K562 (cell line): ENCODE measurements around the gene TMEM131L. TPM values are rescaled to one million over a fixed set of nuclear protein-coding genes. Genes with fewer than 3 reads are reported as not detected.

Source experiments
- ATAC-seq: fragments of 200-7000 bp; cut with Tn5 transposase; 3 replicates; pipeline ENCODE4 v1.9.1; 2020; ENCODE audit warnings: moderate library complexity
- BruUV-seq: library from RNA; stranded (reverse); fragments of 400-500 nt; replicated peaks from 2 replicates; lab custom pipeline; 2021; lab: Mats Ljungman, UMichigan
- CTCF ChIA-PET: fragments of 300-600 bp; formaldehyde crosslinking; extraction: SDS; loops from one replicate; lab custom pipeline; 2021; ENCODE audit warnings: low intra/inter-chr PET ratio; lab: Yijun Ruan, JAX
- POLR2A ChIA-PET: fragments of 300-600, 350-650 bp; sonication (Branson Sonifier 250); formaldehyde crosslinking; extraction: SDS; loops from one replicate; lab custom pipeline; 2021; ENCODE audit warnings: antibody characterized with exemption, inconsistent platforms; lab: Yijun Ruan, JAX
- DNase-seq, 4 experiments: peaks; one replicate each; pipeline versions ENCODE4 v3.0.0 to v3.0.0-alpha.2; 2011 to 2018; ENCODE audit warnings: low spot score in 3 of 4, mixed read lengths in 3 of 4; ENCODE audit errors: extremely low read depth in 1 of 4
- FAIRE-seq: peaks from 2 replicates; lab custom pipeline; 2011; peaks lifted over from hg19 to GRCh38; lab: Jason Lieb, UNC
- H2AFZ ChIP-seq: 2 replicates; pipeline ENCODE4 v1.6.0; 2011; ENCODE audit warnings: low read depth, low read length, control low read depth, inconsistent platforms
- H3K27ac ChIP-seq: fragments of 200-600 bp; 3 replicates; pipeline ENCODE4 v1.8.0; 2011; ENCODE audit warnings: low read depth, mild to moderate bottlenecking, control low read depth, inconsistent platforms, low read length, moderate library complexity, mixed read lengths; ENCODE audit errors: extremely low read depth
- H3K27me3 ChIP-seq, 2 experiments: fragments of 300-600 bp in 1 of 2; 2 replicates in 1 of 2; 3 replicates in 1 of 2; pipeline versions ENCODE4 v1.6.0 to v1.8.0; 2011; ENCODE audit warnings: inconsistent platforms in 2 of 2, low read length in 2 of 2, mild to moderate bottlenecking in 1 of 2, mixed read lengths in 1 of 2, moderate library complexity in 1 of 2; ENCODE audit not compliant: control insufficient read depth in 2 of 2, insufficient read depth in 2 of 2
- H3K36me3 ChIP-seq: fragments of 300-600 bp; 3 replicates; pipeline ENCODE4 v1.8.0; 2011; ENCODE audit warnings: mild to moderate bottlenecking, low read length, inconsistent platforms; ENCODE audit not compliant: control insufficient read depth, insufficient read depth
- H3K4me1 ChIP-seq, 2 experiments: fragments of 200-600 bp in 1 of 2; replicated peaks in 1 of 2; 2 replicates in 1 of 2; 3 replicates in 1 of 2; pipeline versions ENCODE4 v1.5.1 to v1.8.0; 2011; ENCODE audit warnings: inconsistent platforms in 2 of 2, low read length in 2 of 2, mild to moderate bottlenecking in 1 of 2, mixed read lengths in 1 of 2, moderate library complexity in 1 of 2; ENCODE audit not compliant: control insufficient read depth in 2 of 2, insufficient read depth in 2 of 2
- H3K4me2 ChIP-seq: 2 replicates; pipeline ENCODE4 v1.6.1; 2011; ENCODE audit warnings: low read length, control low read depth, inconsistent platforms, mixed read lengths; ENCODE audit not compliant: insufficient read depth
- H3K4me3 ChIP-seq: fragments of 200-600 bp; sonication (generic), shearing (Covaris generic); 2 replicates; pipeline ENCODE4 v1.5.1; 2016; ENCODE audit warnings: control low read depth, inconsistent platforms
- H3K79me2 ChIP-seq: fragments of 200-600 bp; 3 replicates; pipeline ENCODE4 v1.8.0; 2011; ENCODE audit warnings: low read length, inconsistent platforms; ENCODE audit not compliant: control insufficient read depth, insufficient read depth
- H3K9ac ChIP-seq, 2 experiments: 2 replicates each; pipeline versions ENCODE4 v1.6.0 to v1.6.1; 2011; ENCODE audit warnings: low read depth in 2 of 2, low read length in 2 of 2, control low read depth in 1 of 2, inconsistent platforms in 1 of 2, mild to moderate bottlenecking in 1 of 2, mixed read lengths in 1 of 2; ENCODE audit not compliant: insufficient read depth in 1 of 2
- H3K9me1 ChIP-seq: one replicate; pipeline ENCODE4 v1.6.0; 2011; ENCODE audit warnings: inconsistent platforms, mild to moderate bottlenecking, low read length, moderate library complexity; ENCODE audit not compliant: control insufficient read depth, insufficient read depth
- H3K9me3 ChIP-seq: replicated peaks from 2 replicates; pipeline ENCODE4 v1.5.1; 2011; ENCODE audit warnings: low read depth, low read length, inconsistent platforms; ENCODE audit not compliant: control insufficient read depth, insufficient read depth
- H4K20me1 ChIP-seq: replicated peaks from 2 replicates; pipeline ENCODE4 v1.6.1; 2011; ENCODE audit warnings: low read length, inconsistent platforms, mixed read lengths; ENCODE audit not compliant: control insufficient read depth, insufficient read depth
- ARID3B ChIP-seq: fragments of 250-450 bp; sonication (Bioruptor Pico); IDR thresholded peaks from 2 replicates; pipeline ENCODE4 v1.4.0; 2020; ENCODE audit warnings: borderline replicate concordance
- CHD2 ChIP-seq: IDR thresholded peaks from 2 replicates; pipeline ENCODE4 v1.6.1; 2011; ENCODE audit warnings: low read depth, low read length
- CSDE1 ChIP-seq, 2 experiments: fragments of 450-650 bp; IDR thresholded peaks; 2 replicates each; pipeline ENCODE4 v1.6.1; 2016; ENCODE audit warnings: mild to moderate bottlenecking in 1 of 2
- ETV5 ChIP-seq: sonication (generic); formaldehyde crosslinking; IDR thresholded peaks from 2 replicates; pipeline ENCODE4 v1.4.0; 2020; ENCODE audit warnings: low read depth, mild to moderate bottlenecking, missing genetic modification reagents
- FOXK2 ChIP-seq, 2 experiments: fragments of 450-650 bp; IDR thresholded peaks in 1 of 2; conservative IDR thresholded peaks in 1 of 2; 2 replicates each; pipeline ENCODE4 v1.6.1; 2016; ENCODE audit warnings: low read depth in 2 of 2, mild to moderate bottlenecking in 1 of 2
- NR2C2 ChIP-seq, 2 experiments: fragments of 200-800 bp in 1 of 2; sonication (Bioruptor generic) in 1 of 2; sonication (generic) in 1 of 2; formaldehyde crosslinking in 1 of 2; IDR thresholded peaks; 2 replicates each; pipeline versions ENCODE4 v1.6.1 to v1.8.0; 2016 to 2022; ENCODE audit warnings: mild to moderate bottlenecking in 1 of 2, missing compliant biosample characterization in 1 of 2, missing genetic modification characterization in 1 of 2, missing genetic modification reagents in 1 of 2
- ZNF134 ChIP-seq: fragments of 250-450 bp; sonication (Bioruptor Pico); conservative IDR thresholded peaks from 2 replicates; pipeline ENCODE4 v1.4.0; 2020
- ZNF551 ChIP-seq: fragments of 250-450 bp; sonication (Bioruptor Pico); IDR thresholded peaks from 2 replicates; pipeline ENCODE4 v1.5.0; 2021; ENCODE audit warnings: mild to moderate bottlenecking, moderate library complexity
- WGBS: fragments of 100-300 bp; shearing (Covaris generic); methylation state at CpG from one replicate; pipeline ENCODE4 v1.1.6; 2016; ENCODE audit warnings: low coverage, mixed read lengths; ENCODE audit not compliant: insufficient coverage; ENCODE audit errors: missing lambda C conversion rate; 5-methylcytosine and 5-hydroxymethylcytosine counted together
- in situ Hi-C: fragments of 300-500 bp; cut with MboI; formaldehyde crosslinking; loops from 4 replicates; pipeline ENCODE4 v1.15.0; 2018; ENCODE audit warnings: inconsistent platforms, mixed read lengths
- intact Hi-C: fragments of 100-400 bp; cut with micrococcal nuclease; formaldehyde crosslinking; loops from 2 replicates; pipeline ENCODE4 v1.14.2; 2022
- polyA plus RNA-seq, 8 experiments: library from polyadenylated mRNA; depleted of rRNA in 4 of 8; stranded (reverse) in 5 of 8; unstranded in 3 of 8; fragments of >200 nt; fragmentation: Nextera tagmentation in 2 of 8; fragmentation: Illumina TruSeq in 1 of 8; extraction: Ambion mirVana in 2 of 8; extraction: Trizol in 1 of 8; gene quantifications; 2 replicates each; pipeline versions ENCODE4 v1.2.1 to v1.2.3, GENCODE V29; 2011 to 2014; ENCODE audit warnings: inconsistent platforms in 1 of 8, missing spikeins in 1 of 8
- total RNA-seq, 7 experiments: library from RNA; depleted of rRNA in 6 of 7; stranded (reverse); fragments of >200 nt in 6 of 7; fragmentation: Illumina TruSeq in 2 of 7; extraction: Trizol in 2 of 7; gene quantifications; 2 replicates each; pipeline versions ENCODE4 v1.2.1 to v1.2.3, GENCODE V29; 2011 to 2021; ENCODE audit warnings: low replicate concordance in 1 of 7
- TF ChIP-seq, protein P1 (sequence below): fragments of 200-800 bp; sonication (Bioruptor generic); IDR thresholded peaks from 2 replicates; pipeline ENCODE4 v1.6.1; 2016; ENCODE audit warnings: missing genetic modification characterization, missing compliant biosample characterization
- TF ChIP-seq, protein P2 (sequence below): fragments of 200-800 bp; sonication (Bioruptor generic); IDR thresholded peaks from 2 replicates; pipeline ENCODE4 v1.6.1; 2017; ENCODE audit warnings: missing genetic modification characterization, missing compliant biosample characterization

The TMEM131L gene
- total and polyA plus RNA-seq, 9 of the 15 experiments (the other 6 are each of a cell fraction or from before 2014, with no cell fraction given): 1.2 to 20.8 (median 12.9) TPM

DNA sequence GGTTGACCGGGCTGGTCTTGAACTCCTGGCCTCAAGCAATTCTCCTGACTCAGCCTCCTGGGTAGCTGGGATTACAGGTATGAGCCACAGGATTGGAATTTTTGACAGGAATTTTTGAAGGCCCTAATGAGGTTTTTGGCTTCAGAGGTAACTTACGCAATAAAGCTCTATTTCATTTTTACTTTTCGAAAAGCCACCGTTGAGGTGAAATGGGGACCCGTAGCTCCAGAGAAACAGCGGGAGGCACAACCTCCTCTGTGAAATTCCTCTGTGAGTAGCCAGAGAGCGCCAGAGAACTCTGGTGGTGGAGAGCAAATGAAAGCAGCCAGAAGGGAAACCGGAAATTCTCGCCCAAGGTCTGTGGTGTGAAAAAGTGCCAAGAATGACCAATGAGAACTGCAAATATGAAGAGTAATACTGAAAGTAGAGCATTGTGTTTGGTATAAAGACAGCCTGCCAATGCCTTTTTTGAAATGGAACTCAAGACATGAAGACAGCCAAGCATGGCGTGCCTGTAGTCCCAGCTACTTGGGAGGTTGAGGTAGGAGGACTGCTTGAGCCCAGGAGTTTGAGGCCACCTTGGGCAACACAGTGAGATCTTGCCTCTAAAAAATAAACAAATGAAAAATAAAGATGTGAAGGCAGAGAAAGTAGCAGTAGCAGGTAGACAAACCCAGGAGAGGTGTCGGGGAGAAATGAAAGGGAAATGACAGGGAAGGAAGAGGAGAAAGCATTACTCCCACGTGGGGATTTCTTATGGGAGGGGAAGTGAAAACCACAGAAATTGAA lies 33.0 kb upstream of the TMEM131L start (continued):
- TF ChIP-seq, protein P1, sequence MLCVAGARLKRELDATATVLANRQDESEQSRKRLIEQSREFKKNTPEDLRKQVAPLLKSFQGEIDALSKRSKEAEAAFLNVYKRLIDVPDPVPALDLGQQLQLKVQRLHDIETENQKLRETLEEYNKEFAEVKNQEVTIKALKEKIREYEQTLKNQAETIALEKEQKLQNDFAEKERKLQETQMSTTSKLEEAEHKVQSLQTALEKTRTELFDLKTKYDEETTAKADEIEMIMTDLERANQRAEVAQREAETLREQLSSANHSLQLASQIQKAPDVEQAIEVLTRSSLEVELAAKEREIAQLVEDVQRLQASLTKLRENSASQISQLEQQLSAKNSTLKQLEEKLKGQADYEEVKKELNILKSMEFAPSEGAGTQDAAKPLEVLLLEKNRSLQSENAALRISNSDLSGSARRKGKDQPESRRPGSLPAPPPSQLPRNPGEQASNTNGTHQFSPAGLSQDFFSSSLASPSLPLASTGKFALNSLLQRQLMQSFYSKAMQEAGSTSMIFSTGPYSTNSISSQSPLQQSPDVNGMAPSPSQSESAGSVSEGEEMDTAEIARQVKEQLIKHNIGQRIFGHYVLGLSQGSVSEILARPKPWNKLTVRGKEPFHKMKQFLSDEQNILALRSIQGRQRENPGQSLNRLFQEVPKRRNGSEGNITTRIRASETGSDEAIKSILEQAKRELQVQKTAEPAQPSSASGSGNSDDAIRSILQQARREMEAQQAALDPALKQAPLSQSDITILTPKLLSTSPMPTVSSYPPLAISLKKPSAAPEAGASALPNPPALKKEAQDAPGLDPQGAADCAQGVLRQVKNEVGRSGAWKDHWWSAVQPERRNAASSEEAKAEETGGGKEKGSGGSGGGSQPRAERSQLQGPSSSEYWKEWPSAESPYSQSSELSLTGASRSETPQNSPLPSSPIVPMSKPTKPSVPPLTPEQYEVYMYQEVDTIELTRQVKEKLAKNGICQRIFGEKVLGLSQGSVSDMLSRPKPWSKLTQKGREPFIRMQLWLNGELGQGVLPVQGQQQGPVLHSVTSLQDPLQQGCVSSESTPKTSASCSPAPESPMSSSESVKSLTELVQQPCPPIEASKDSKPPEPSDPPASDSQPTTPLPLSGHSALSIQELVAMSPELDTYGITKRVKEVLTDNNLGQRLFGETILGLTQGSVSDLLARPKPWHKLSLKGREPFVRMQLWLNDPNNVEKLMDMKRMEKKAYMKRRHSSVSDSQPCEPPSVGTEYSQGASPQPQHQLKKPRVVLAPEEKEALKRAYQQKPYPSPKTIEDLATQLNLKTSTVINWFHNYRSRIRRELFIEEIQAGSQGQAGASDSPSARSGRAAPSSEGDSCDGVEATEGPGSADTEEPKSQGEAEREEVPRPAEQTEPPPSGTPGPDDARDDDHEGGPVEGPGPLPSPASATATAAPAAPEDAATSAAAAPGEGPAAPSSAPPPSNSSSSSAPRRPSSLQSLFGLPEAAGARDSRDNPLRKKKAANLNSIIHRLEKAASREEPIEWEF: peak; percentile 53; the same call in 1 of the 2 replicates
- TF ChIP-seq ZNF551 (no peak), ETV5 (CRISPR knock-in tag) (peak; percentile 63; the same call in 1 of the 2 replicates), CHD2 (no peak)

GRCh38 chr4:153433754-153434105 lies 32.4 kb upstream of the TMEM131L start:
- H4K20me1 ChIP-seq: no peaks in the 10 kb centered on the region
- BruUV-seq: no TSS peak
- 40% methylated on average over 3 of the region's 3 CpGs for WGBS
- FAIRE-seq (no peak), DNase-seq (no peak), ATAC-seq (peak; percentile 20)
- H3K9me1 ChIP-seq: no peaks in the 10 kb centered on the region
- H3K4me3 ChIP-seq: no peak overlapping the region
- CTCF ChIA-PET: interaction anchor here (1.6 kb wide), 1 partner anchor 141 kb away, joined by 21 read pairs; no protein-coding TSS in a partner anchor
- POLR2A ChIA-PET: no interaction called here
- no peak overlapping the region for H3K9ac ChIP-seq
- peaks cover 10 to 11% of the 10 kb centered on the region in 2 experiments; a peak in 4 of 5 replicates for H3K4me1 ChIP-seq
- H3K27me3 ChIP-seq: no peaks in the 10 kb centered on the region
- intact Hi-C loops (loop anchor here (1.0 to 10.0 kb wide), 7 partner anchors 33 to 321 kb away; partner anchors contain the start of gene TMEM131L), in situ Hi-C loops (no loop called here)
- no peaks in the 10 kb centered on the region for H3K9me3 ChIP-seq
- H3K27ac ChIP-seq: no peak overlapping the region
- peak overlapping the region; percentile 40; the same call in 1 of the 2 replicates for H3K4me2 ChIP-seq
- H3K36me3 ChIP-seq: no peaks in the 10 kb centered on the region
- H2AFZ ChIP-seq: peak overlapping the region; percentile 96
- H3K79me2 ChIP-seq: no peaks in the 10 kb centered on the region
- TF ChIP-seq ZNF134 (CRISPR knock-in tag) (no peak), FOXK2 (conservative IDR thresholded peaks at IDR 0.05 in 1 of 2, IDR thresholded peaks at IDR 0.05 in 1 of 2; ENCODE audit: low read depth in 2 of 2) (no peak), NR2C2 (CRISPR knock-in tag; IDR thresholded peaks at IDR 0.05) (no peak), NR2C2 (tag; IDR thresholded peaks at IDR 0.05) (no peak), ARID3B (CRISPR knock-in tag) (no peak), CSDE1 (IDR thresholded peaks at IDR 0.05) (no peak)
- TF ChIP-seq, protein P2, sequence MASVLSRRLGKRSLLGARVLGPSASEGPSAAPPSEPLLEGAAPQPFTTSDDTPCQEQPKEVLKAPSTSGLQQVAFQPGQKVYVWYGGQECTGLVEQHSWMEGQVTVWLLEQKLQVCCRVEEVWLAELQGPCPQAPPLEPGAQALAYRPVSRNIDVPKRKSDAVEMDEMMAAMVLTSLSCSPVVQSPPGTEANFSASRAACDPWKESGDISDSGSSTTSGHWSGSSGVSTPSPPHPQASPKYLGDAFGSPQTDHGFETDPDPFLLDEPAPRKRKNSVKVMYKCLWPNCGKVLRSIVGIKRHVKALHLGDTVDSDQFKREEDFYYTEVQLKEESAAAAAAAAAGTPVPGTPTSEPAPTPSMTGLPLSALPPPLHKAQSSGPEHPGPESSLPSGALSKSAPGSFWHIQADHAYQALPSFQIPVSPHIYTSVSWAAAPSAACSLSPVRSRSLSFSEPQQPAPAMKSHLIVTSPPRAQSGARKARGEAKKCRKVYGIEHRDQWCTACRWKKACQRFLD (CRISPR knock-in tag): no peak
